Suppressor macrophage (primary cell): ENCODE measurements around the gene MCRS1.
"Not testable (repeated sequence)": the region's sequence is repeated elsewhere in the genome, so short reads cannot be mapped to it uniquely, and the experiment has no call there.

Source experiments
- DNase-seq, 4 experiments: peaks; one replicate each; pipeline ENCODE4 v3.0.0-alpha.2; 2020 to 2022
- total RNA-seq, 17 experiments: gene quantifications; one replicate each; lab custom pipeline; 2026; ENCODE audit warnings: mixed read lengths in 6 of 17, inconsistent platforms in 3 of 17; lab: John Stamatoyannopoulos, UW

Gene MCRS1
- 30.6 to 70.5 (median 42.1) reads per million in 17 experiments for total RNA-seq

GRCh38 chr12:49567611-49568441 lies at the start of gene MCRS1:
TSS of gene MCRS1 (minus strand) at chr12:49568142. CDS start at chr12:49566731, 1,411 bp downstream.
- peak; percentile 92 to 96 (median 96) for DNase-seq

DNA sequence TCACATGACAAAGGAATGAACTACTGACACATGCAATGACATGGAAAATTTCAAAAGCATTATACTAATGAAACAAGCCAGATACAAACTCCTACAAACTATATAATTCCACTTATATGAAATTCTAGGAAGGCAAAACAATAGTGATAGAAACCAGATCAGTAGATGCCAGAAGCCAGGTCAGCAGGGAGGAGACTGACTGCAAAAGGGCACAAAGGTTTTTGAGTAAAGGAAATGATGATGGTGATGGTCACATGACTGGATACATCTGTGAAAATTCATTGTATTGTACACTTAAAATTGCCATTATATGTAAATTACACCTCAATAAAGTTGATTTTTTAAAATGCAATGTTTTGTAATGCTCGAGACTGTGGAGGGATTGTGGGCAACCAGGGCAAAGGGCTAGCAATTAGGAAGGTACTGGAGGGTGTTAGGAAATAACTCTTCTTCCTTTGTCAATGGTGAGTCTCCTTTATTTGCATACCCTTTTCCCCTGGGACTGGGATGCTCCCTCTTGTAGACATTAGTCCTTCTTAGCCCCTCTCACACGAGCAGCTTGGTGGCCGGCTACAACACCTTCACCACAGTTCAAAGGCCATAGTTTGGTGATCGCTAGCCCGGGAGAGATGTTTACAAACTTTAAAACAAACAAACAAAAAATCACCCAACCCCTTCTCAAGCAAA lies 48.7 kb upstream of the MCRS1 start:
- DNase-seq = no peak

GRCh38 chr12:49615725-49616124 lies 47.8 kb upstream of the MCRS1 start:
- no peak for DNase-seq

- no peak for DNase-seq
Measured at GRCh38 chr12:49612210-49612609, 44.3 kb upstream of the MCRS1 start.

GRCh38 chr12:49610785-49611184 lies 42.8 kb upstream of the MCRS1 start:
- not testable (repeated sequence) for DNase-seq

DNA sequence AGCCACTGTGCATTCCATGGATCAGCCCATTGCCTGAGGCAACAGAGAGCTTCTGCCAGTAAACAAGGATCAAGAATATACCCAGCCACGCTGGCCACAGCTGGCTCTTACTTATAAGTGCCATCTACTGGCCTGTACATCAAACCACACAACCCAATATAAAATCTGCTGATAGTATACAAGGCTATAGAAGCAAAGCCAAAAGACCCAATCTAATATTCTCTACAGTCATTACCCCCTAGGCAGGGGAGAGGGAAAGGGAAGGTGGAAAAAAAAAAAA lies 41.9 kb upstream of the MCRS1 start:
- no peak for DNase-seq

DNA sequence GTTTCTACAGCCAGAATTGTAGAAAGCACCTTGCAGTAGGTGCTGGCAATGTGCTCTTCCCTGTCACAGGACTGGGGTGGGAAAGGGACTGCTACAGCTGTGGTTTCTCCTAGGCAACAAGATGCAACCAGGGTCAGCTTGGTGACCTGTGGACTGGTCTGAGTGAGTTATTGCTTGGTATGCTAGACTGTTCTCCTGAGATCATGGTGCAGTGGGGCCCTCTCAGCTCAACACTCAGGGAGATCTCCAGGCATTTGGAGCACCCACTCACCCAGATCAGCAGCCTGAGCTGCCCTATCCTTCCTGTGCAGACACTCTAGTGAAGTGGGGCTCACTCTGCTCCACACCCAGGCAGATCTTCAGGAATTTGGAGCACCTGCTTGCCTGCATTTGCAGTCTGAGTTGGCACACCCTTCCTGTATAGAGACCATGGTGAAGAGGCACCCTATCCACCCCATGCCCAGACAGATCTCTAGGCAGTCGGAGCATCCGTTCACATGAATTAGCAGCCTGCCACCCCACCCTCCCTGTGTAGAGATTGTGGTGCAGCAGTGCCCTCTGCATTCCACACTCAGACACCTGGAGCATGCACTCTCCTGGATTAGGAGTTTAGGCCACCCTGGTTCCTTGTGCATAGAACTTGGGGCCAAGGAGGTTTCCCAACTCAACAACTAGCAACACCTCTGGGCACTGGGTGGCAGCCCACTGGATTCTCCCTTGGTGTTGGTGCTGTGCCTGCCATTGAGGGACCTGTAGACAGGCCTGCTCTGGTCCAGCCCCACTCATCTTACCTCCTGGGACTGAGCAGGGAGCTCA lies 41.3 kb upstream of the MCRS1 start:
- no peak for DNase-seq

- DNase-seq = not testable (repeated sequence)
Measured at GRCh38 chr12:49605539-49605938, 37.6 kb upstream of the MCRS1 start, which contains the start of gene FAM186B. TSS of gene FAM186B (minus strand) at chr12:49605639. CDS start at chr12:49605477, 162 bp downstream.

- no peak for DNase-seq
Measured at GRCh38 chr12:49604856-49605255, 36.9 kb upstream of the MCRS1 start.

GRCh38 chr12:49603721-49604120 lies 35.8 kb upstream of the MCRS1 start:
- DNase-seq = no peak

- no peak for DNase-seq
Measured at GRCh38 chr12:49599961-49600360, 32.0 kb upstream of the MCRS1 start.

DNA sequence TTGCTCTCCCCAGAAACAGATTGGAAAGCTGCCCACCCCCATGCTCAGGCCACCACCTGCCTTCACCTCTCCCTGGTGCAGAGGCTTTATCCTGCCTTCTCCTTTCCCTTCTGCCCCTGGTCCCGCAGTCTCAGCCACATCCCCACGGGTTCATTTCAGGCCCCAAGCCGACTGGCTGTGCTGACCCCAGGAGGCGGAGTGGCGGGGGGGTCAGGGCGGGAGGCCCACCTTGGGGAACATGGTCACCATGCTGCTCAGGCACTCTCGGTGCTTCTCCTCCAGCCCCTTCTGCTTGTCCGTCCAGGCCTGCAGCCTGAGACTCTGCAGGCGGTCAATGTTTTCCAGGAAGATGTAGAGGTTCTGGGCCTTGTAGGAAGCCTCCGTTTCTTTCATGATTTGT lies 30.6 kb upstream of the MCRS1 start:
- no peak for DNase-seq

- peak in 3 of 4 experiments; percentile 30 to 46 (median 45) for DNase-seq
Measured at GRCh38 chr12:49588721-49589516, 21.0 kb upstream of the MCRS1 start.

DNA sequence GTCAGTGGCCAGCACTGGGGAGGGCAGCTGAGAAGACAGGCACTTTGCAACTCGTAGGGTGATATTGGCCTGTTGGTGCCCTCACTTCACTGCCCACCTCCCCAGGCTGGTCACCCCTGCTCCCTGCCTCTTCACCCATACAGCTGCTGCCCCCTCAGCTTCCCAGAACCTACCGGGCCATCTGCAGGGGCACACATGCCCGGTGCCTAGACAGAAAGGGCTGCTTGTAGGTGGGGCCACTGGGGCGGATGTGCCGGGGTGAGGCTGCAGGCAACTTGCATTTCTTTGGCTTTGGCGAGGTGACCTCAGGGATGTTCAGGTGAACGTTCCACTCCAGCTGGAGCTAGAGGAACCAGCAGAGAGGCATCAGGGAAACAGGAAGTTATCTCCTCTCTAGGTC lies 20.3 kb upstream of the MCRS1 start:
- DNase-seq = no peak

GRCh38 chr12:49587174-49587908 lies 19.4 kb upstream of the MCRS1 start:
- DNase-seq = no peak

- DNase-seq = peak in 2 of 4 experiments; percentile 8 to 18
Measured at GRCh38 chr12:49585477-49586459, 17.8 kb upstream of the MCRS1 start.

DNA sequence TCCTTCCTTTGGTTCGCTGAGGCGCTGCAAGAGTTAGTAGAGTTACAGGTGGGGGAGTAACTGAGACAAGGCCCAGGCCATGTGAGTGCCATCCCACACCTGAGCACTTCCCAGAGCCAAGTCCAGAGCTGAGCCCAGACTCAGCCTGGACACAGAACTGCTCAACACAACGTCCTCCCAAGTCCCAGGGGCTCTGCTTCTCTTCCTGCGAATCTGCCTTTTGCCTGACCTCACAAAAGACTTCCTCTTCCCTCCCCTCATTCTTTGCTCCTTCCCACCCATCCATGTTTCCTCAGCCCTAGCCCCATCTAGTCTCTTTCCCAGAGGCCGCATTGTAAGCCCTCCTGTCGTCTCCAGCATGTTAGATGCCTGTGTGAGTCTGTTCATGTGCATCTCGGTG lies 16.6 kb upstream of the MCRS1 start:
- DNase-seq = no peak

- DNase-seq = no peak
Measured at GRCh38 chr12:49583366-49584094, 15.6 kb upstream of the MCRS1 start.

GRCh38 chr12:49582850-49583249 lies 14.9 kb upstream of the MCRS1 start:
- DNase-seq = no peak

DNA sequence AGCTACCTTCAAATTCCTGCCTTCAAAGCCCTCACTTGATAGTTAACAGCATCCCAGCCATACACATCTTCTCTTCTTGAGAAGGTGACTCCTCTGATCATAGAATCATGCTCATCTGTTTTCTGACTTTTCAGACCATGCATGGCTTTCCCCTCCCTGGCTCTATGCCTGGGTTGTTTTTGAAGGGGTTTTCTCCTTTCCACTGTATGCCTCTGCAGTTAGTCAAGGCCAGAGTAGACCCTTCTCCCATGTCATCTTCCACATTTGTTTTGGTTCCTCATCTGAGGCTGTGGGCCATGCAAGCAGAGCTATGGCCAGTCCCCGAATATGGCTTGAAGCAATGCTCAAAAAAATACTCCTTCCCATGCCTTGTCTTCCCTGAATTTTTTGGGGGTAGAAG lies 14.3 kb upstream of the MCRS1 start:
- no peak for DNase-seq
